ENCODE data around the gene TCF4.
A peak's percentile ranks its signal among the peaks of the same experiment; 100 is the strongest.

The TCF4 gene

GRCh38 chr18:55234366-55235093, 353.5 kb downstream of the TCF4 start:
- TF ChIP-seq CTCF (IDR thresholded peaks at IDR 0.05; ENCODE audit: insufficient read depth, low read length) (peak; percentile 83), SPI1 (IDR thresholded peaks at IDR 0.05; ENCODE audit: borderline replicate concordance, low read depth) (no peak)
- DNase-seq (ENCODE audit: low read depth in 1 of 2, low spot score in 1 of 2): peak; percentile 55 to 76
- no peak overlapping the region for H3K4me3 ChIP-seq (replicated peaks; ENCODE audit: insufficient read depth, low read length)
- H3K27me3 ChIP-seq (ENCODE audit: insufficient read depth, poor library complexity, severe bottlenecking): no peaks in the 10 kb centered on the region
- H3K27ac ChIP-seq (replicated peaks): no peak overlapping the region

- TF ChIP-seq SPI1 (IDR thresholded peaks at IDR 0.05; ENCODE audit: borderline replicate concordance, low read depth) (no peak), POLR2AphosphoS5 (IDR thresholded peaks at IDR 0.05; ENCODE audit: low read depth) (no peak), GABPA (IDR thresholded peaks at IDR 0.05; ENCODE audit: low read depth) (no peak)
- peak; percentile 28 to 41 for DNase-seq (ENCODE audit: low read depth in 1 of 2, low spot score in 1 of 2)
- H3K27me3 ChIP-seq (ENCODE audit: insufficient read depth, poor library complexity, severe bottlenecking): no peaks in the 10 kb centered on the region
- no peak overlapping the region for H3K27ac ChIP-seq (replicated peaks)
- H3K4me3 ChIP-seq (replicated peaks; ENCODE audit: insufficient read depth, low read length): no peak overlapping the region
These were observed 354.1 kb downstream of the TCF4 start for GRCh38 chr18:55233857-55234256.

- no peak for DNase-seq (ENCODE audit: low read depth in 1 of 2, low spot score in 1 of 2)
- H3K27me3 ChIP-seq (ENCODE audit: insufficient read depth, poor library complexity, severe bottlenecking): no peaks in the 10 kb centered on the region
- no peak overlapping the region for H3K27ac ChIP-seq (replicated peaks)
- H3K4me3 ChIP-seq (replicated peaks; ENCODE audit: insufficient read depth, low read length): no peak overlapping the region
- TF ChIP-seq GABPA (IDR thresholded peaks at IDR 0.05; ENCODE audit: low read depth): no peak
- TF ChIP-seq SPI1 (IDR thresholded peaks at IDR 0.05; ENCODE audit: borderline replicate concordance, low read depth): no peak
- no peak for TF ChIP-seq POLR2AphosphoS5 (IDR thresholded peaks at IDR 0.05; ENCODE audit: low read depth)
- no peak for TF ChIP-seq REST (IDR thresholded peaks at IDR 0.05; ENCODE audit: insufficient replicate concordance, low read depth)
- no peak for TF ChIP-seq CTCF (IDR thresholded peaks at IDR 0.05; ENCODE audit: insufficient read depth, low read length)
These were observed 355.5 kb downstream of the TCF4 start for GRCh38 chr18:55232506-55232905.

- no peak overlapping the region for H3K27ac ChIP-seq (replicated peaks)
- TF ChIP-seq POLR2AphosphoS5 (IDR thresholded peaks at IDR 0.05; ENCODE audit: low read depth) (no peak), SPI1 (IDR thresholded peaks at IDR 0.05; ENCODE audit: borderline replicate concordance, low read depth) (no peak), CTCF (IDR thresholded peaks at IDR 0.05; ENCODE audit: insufficient read depth, low read length) (no peak), GABPA (IDR thresholded peaks at IDR 0.05; ENCODE audit: low read depth) (no peak), REST (IDR thresholded peaks at IDR 0.05; ENCODE audit: insufficient replicate concordance, low read depth) (no peak)
- DNase-seq (ENCODE audit: low read depth in 1 of 2, low spot score in 1 of 2): no peak
- H3K4me3 ChIP-seq (replicated peaks; ENCODE audit: insufficient read depth, low read length): no peak overlapping the region
- H3K27me3 ChIP-seq (ENCODE audit: insufficient read depth, poor library complexity, severe bottlenecking): no peaks in the 10 kb centered on the region
These were observed 358.3 kb downstream of the TCF4 start for GRCh38 chr18:55229682-55230081.

Measured in HL-60 (cell line).